ENCODE results near the gene SCFD2.
"Not testable (repeated sequence)": the region's sequence is repeated elsewhere in the genome, so short reads cannot be mapped to it uniquely, and the experiment has no call there.

The SCFD2 gene

GRCh38 chr4:53089936-53090729, 275.7 kb downstream of the SCFD2 start:
- no peak for DNase-seq

GRCh38 chr4:53088152-53088551, 277.7 kb downstream of the SCFD2 start:
- no peak for DNase-seq

- no peak for DNase-seq
Observed at GRCh38 chr4:53076374-53076958, 289.4 kb downstream of the SCFD2 start.

- DNase-seq = no peak
Observed at GRCh38 chr4:53075162-53075785, 290.6 kb downstream of the SCFD2 start.

- DNase-seq = no peak
Observed at GRCh38 chr4:53068755-53069330, 297.0 kb downstream of the SCFD2 start.

- DNase-seq = no peak
Observed at GRCh38 chr4:53067125-53067802, 298.6 kb downstream of the SCFD2 start.

- no peak for DNase-seq
Observed at GRCh38 chr4:53066155-53066554, 299.7 kb downstream of the SCFD2 start.

- no peak for DNase-seq
Observed at GRCh38 chr4:53064609-53065008, 301.3 kb downstream of the SCFD2 start.

GRCh38 chr4:53061091-53061850, 304.6 kb downstream of the SCFD2 start:
- DNase-seq = no peak

GRCh38 chr4:53060278-53060677, 305.6 kb downstream of the SCFD2 start:
- no peak for DNase-seq

GRCh38 chr4:53059871-53060270, 306.0 kb downstream of the SCFD2 start:
- no peak for DNase-seq

- no peak for DNase-seq
Observed at GRCh38 chr4:53059256-53059655, 306.6 kb downstream of the SCFD2 start.

GRCh38 chr4:53057679-53058078, 308.2 kb downstream of the SCFD2 start:
- no peak for DNase-seq

GRCh38 chr4:53057108-53057507, 308.8 kb downstream of the SCFD2 start:
- not testable (repeated sequence) for DNase-seq

- no peak for DNase-seq
Observed at GRCh38 chr4:53055716-53056403, 310.0 kb downstream of the SCFD2 start.

GRCh38 chr4:53055274-53055673, 310.6 kb downstream of the SCFD2 start:
- peak; percentile 45 for DNase-seq

GRCh38 chr4:53050361-53050774, 315.5 kb downstream of the SCFD2 start:
- DNase-seq = no peak

GRCh38 chr4:53049528-53049927, 316.3 kb downstream of the SCFD2 start:
- no peak for DNase-seq

- no peak for DNase-seq
Observed at GRCh38 chr4:53044651-53044960, 321.3 kb downstream of the SCFD2 start.

GRCh38 chr4:53043891-53044650, 321.8 kb downstream of the SCFD2 start:
- DNase-seq = no peak

- no peak for DNase-seq
Observed at GRCh38 chr4:53043055-53043454, 322.8 kb downstream of the SCFD2 start.
